ENCODE data around the gene TEX30.

DNA sequence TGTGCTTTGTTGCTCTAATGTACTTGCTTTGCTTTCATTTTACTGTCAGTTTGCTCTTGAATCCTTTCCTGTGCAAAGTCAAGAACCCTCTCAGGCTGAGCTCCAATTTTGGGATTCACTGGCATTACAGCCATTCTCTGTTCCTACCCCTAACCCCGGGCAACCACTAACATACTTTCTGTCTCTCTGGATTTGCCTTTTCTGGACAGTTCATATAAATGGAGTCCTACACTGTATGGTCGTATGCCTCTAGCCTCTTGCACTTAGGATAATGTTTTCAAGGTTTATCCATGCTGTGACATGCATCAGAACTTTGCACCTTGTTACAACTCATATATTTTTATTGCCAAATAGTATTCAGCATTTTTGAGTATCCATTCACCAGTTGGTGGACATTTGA, 2.7 kb upstream of the TEX30 start:
- TF ChIP-seq, protein P1, sequence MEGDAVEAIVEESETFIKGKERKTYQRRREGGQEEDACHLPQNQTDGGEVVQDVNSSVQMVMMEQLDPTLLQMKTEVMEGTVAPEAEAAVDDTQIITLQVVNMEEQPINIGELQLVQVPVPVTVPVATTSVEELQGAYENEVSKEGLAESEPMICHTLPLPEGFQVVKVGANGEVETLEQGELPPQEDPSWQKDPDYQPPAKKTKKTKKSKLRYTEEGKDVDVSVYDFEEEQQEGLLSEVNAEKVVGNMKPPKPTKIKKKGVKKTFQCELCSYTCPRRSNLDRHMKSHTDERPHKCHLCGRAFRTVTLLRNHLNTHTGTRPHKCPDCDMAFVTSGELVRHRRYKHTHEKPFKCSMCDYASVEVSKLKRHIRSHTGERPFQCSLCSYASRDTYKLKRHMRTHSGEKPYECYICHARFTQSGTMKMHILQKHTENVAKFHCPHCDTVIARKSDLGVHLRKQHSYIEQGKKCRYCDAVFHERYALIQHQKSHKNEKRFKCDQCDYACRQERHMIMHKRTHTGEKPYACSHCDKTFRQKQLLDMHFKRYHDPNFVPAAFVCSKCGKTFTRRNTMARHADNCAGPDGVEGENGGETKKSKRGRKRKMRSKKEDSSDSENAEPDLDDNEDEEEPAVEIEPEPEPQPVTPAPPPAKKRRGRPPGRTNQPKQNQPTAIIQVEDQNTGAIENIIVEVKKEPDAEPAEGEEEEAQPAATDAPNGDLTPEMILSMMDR (IDR thresholded peaks at IDR 0.05): no peak
- TF ChIP-seq POLR2A (IDR thresholded peaks at IDR 0.05): no peak

Data from esophagus squamous epithelium (tissue), 4 donors.